HepG2 (cell line): ENCODE results near the gene ERBB3.

Source experiments
- NBN ChIP-seq: fragments of 450-650 bp; conservative IDR thresholded peaks from 2 replicates; pipeline ENCODE4 v1.6.1; 2017
- POLR2AphosphoS5 ChIP-seq: IDR thresholded peaks from 2 replicates; pipeline ENCODE4 v1.6.1; 2012; ENCODE audit warnings: low read depth, low read length
- REPIN1 ChIP-seq: sonication (generic); formaldehyde crosslinking; IDR thresholded peaks from 2 replicates; pipeline ENCODE4 v1.8.0; 2022; ENCODE audit warnings: missing genetic modification reagents, low read depth, mild to moderate bottlenecking, borderline replicate concordance
- TFDP1 ChIP-seq: IDR thresholded peaks from 2 replicates; pipeline ENCODE4 v1.6.1; 2016; ENCODE audit warnings: missing compliant biosample characterization, missing genetic modification reagents, borderline replicate concordance

- TF ChIP-seq NBN (no peak), TFDP1 (CRISPR knock-in tag) (no peak), REPIN1 (CRISPR knock-in tag) (no peak), POLR2AphosphoS5 (no peak)
These were observed 7.3 kb downstream of the ERBB3 start for GRCh38 chr12:56087220-56087619.
